Loucy (cell line): ENCODE data around the gene TM6SF1.
"Not testable (repeated sequence)": the region's sequence is repeated elsewhere in the genome, so short reads cannot be mapped to it uniquely, and the experiment has no call there.

Experiments used
- CTCF ChIP-seq: fragments of 200-600 bp; sonication (generic); conservative IDR thresholded peaks from 2 replicates; pipeline ENCODE4 v1.5.1; 2014; ENCODE audit warnings: mild to moderate bottlenecking, antibody characterized with exemption, low read length
- EZH2phosphoT487 ChIP-seq: fragments of 200-600 bp; IDR thresholded peaks from 2 replicates; pipeline ENCODE4 v1.6.1; 2018; ENCODE audit warnings: antibody characterized with exemption, mild to moderate bottlenecking, moderate library complexity, borderline replicate concordance

GRCh38 chr15:83085864-83086552 lies 21.4 kb upstream of the TM6SF1 start:
- not testable (repeated sequence) for TF ChIP-seq CTCF, EZH2phosphoT487
